GM03348 (cell line): ENCODE measurements around the gene PRTG.
A peak's percentile ranks its signal among the peaks of the same experiment; 100 is the strongest.
"Not testable (repeated sequence)": the region's sequence is repeated elsewhere in the genome, so short reads cannot be mapped to it uniquely, and the experiment has no call there.

Experiments used
- DNase-seq: peaks from one replicate; pipeline ENCODE4 v3.0.0; 2012; ENCODE audit warnings: low spot score

Gene PRTG

GRCh38 chr15:55742927-55743728, at the start of gene PRTG:
Gene PRTG, minus strand, starts transcription at chr15:55743152. Its CDS starts 221 bp downstream, at chr15:55742931.
- DNase-seq, result peak; percentile 72

- peak; percentile 76 for DNase-seq
Observed at GRCh38 chr15:55791551-55792400, 48.8 kb upstream of the PRTG start.

GRCh38 chr15:55789066-55789660, 46.2 kb upstream of the PRTG start:
- DNase-seq, result no peak

- no peak for DNase-seq
Observed at GRCh38 chr15:55786341-55786740, 43.4 kb upstream of the PRTG start.

GRCh38 chr15:55785593-55785992, 42.6 kb upstream of the PRTG start:
- DNase-seq, result not testable (repeated sequence)

- no peak for DNase-seq
Observed at GRCh38 chr15:55784286-55784685, 41.3 kb upstream of the PRTG start.

GRCh38 chr15:55782901-55783300, 39.9 kb upstream of the PRTG start:
- no peak for DNase-seq

GRCh38 chr15:55780292-55780691, 37.3 kb upstream of the PRTG start:
- DNase-seq, result no peak

GRCh38 chr15:55778932-55779331, 36.0 kb upstream of the PRTG start:
- no peak for DNase-seq

- no peak for DNase-seq
Observed at GRCh38 chr15:55775316-55775715, 32.4 kb upstream of the PRTG start.

- DNase-seq, result peak; percentile 56
Observed at GRCh38 chr15:55774113-55774970, 31.4 kb upstream of the PRTG start.

GRCh38 chr15:55770806-55771205, 27.9 kb upstream of the PRTG start:
- DNase-seq, result no peak

GRCh38 chr15:55770261-55770660, 27.3 kb upstream of the PRTG start:
- DNase-seq, result no peak

- DNase-seq, result no peak
Observed at GRCh38 chr15:55768670-55769185, 25.8 kb upstream of the PRTG start.

GRCh38 chr15:55766676-55767075, 23.7 kb upstream of the PRTG start:
- DNase-seq, result no peak

GRCh38 chr15:55764398-55764797, 21.4 kb upstream of the PRTG start:
- DNase-seq, result no peak

- no peak for DNase-seq
Observed at GRCh38 chr15:55758580-55758986, 15.6 kb upstream of the PRTG start.

GRCh38 chr15:55753433-55753832, 10.5 kb upstream of the PRTG start:
- DNase-seq, result not testable (repeated sequence)

GRCh38 chr15:55750706-55751105, 7.8 kb upstream of the PRTG start:
- DNase-seq, result no peak

- DNase-seq, result no peak
Observed at GRCh38 chr15:55743729-55744655, 1.0 kb upstream of the PRTG start.
